ENCODE data around the gene SCIMP.
"Not testable (repeated sequence)": the region's sequence is repeated elsewhere in the genome, so short reads cannot be mapped to it uniquely, and the experiment has no call there.

DNA sequence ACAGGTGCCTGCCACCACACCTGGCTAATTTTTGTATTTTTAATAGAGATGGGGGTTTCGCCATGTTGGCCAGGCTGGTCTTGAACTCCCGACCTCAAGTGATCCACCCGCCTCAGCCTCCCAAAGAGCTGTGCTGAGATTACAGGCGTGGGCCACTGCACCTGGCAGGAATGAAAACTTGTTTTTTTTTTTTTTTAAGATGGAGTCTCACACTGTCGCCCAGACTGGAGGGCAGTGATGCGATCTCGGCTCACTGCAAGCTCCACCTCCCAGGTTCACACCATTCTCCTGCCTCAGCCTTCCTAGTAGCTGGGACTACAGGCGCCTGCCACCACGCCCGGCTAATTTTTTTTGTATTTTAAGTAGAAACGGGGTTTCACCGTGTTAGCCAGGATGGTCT lies 12.7 kb downstream of the SCIMP start:
- TF ChIP-seq, protein P1, sequence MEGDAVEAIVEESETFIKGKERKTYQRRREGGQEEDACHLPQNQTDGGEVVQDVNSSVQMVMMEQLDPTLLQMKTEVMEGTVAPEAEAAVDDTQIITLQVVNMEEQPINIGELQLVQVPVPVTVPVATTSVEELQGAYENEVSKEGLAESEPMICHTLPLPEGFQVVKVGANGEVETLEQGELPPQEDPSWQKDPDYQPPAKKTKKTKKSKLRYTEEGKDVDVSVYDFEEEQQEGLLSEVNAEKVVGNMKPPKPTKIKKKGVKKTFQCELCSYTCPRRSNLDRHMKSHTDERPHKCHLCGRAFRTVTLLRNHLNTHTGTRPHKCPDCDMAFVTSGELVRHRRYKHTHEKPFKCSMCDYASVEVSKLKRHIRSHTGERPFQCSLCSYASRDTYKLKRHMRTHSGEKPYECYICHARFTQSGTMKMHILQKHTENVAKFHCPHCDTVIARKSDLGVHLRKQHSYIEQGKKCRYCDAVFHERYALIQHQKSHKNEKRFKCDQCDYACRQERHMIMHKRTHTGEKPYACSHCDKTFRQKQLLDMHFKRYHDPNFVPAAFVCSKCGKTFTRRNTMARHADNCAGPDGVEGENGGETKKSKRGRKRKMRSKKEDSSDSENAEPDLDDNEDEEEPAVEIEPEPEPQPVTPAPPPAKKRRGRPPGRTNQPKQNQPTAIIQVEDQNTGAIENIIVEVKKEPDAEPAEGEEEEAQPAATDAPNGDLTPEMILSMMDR (conservative IDR thresholded peaks at IDR 0.05), result not testable (repeated sequence)
- TF ChIP-seq ZFX (IDR thresholded peaks at IDR 0.05), result not testable (repeated sequence)

Data from C4-2B (cell line).